Tibial nerve (tissue), 4 donors: Measurements from ENCODE around the gene DCDC1.

Experiments used
- CTCF ChIP-seq, 5 experiments: fragments of 200-600 bp in 3 of 5; fragments of 450-650 bp in 2 of 5; sonication (generic) in 3 of 5; IDR thresholded peaks; one replicate each; pipeline ENCODE4 v1.5.1; 2016 to 2019; ENCODE audit warnings: antibody characterized with exemption in 5 of 5, mild to moderate bottlenecking in 3 of 5, moderate library complexity in 2 of 5
- EP300 ChIP-seq, 2 donors: sonication (generic); formaldehyde crosslinking; IDR thresholded peaks; one replicate each; pipeline ENCODE4 v1.6.1; 2017; ENCODE audit warnings: antibody characterized with exemption in 2 of 2, mild to moderate bottlenecking in 1 of 2
- POLR2A ChIP-seq, 2 donors: fragments of 450-650 bp; IDR thresholded peaks; one replicate each; pipeline ENCODE4 v1.6.1; 2017; ENCODE audit warnings: antibody characterized with exemption in 2 of 2, mild to moderate bottlenecking in 2 of 2, moderate library complexity in 2 of 2

- TF ChIP-seq POLR2A (IDR thresholded peaks at IDR 0.05) (no peak), CTCF (IDR thresholded peaks at IDR 0.05) (no peak), EP300 (IDR thresholded peaks at IDR 0.05) (no peak)
Observed at GRCh38 chr11:31262761-31263160, 106.8 kb downstream of the DCDC1 start.
